ENCODE data around the gene CALD1. TPM values are rescaled to one million over a fixed set of nuclear protein-coding genes. Genes with fewer than 3 reads are reported as not detected.
A peak's percentile ranks its signal among the peaks of the same experiment; 100 is the strongest.

Gene CALD1
- total RNA-seq, 2 donors from 2014 or later: 57.0 to 72.6 TPM

GRCh38 chr7:134842886-134843430, 63.5 kb downstream of the CALD1 start:
- DNase-seq: no peak
- Histone ChIP-seq H3K27me3 (no peaks in the 10 kb centered on the region), H3K4me3 (no peak overlapping the region), H3K36me3 (replicated peaks in 1 of 2; ENCODE audit: insufficient read depth in 1 of 2, low read depth in 2 of 2) (no peaks in the 10 kb centered on the region), H3K4me1 (peaks cover 15% of the 10 kb centered on the region), H3K9me3 (no peaks in the 10 kb centered on the region), H3K27ac (no peak overlapping the region)
- no peak for TF ChIP-seq CTCF (IDR thresholded peaks at IDR 0.05)
- TF ChIP-seq POLR2A (IDR thresholded peaks at IDR 0.05): no peak
- WGBS, 2 donors: 71 to 83% methylated on average over 8 of the region's 8 CpGs
- intact Hi-C loops (cut with DNase I): no loop called here
- ATAC-seq: no peak

- Histone ChIP-seq H3K4me1 (peaks cover 15% of the 10 kb centered on the region), H3K27ac (peak overlapping the region in 1 of 4 donors; percentile 13), H3K9me3 (no peaks in the 10 kb centered on the region), H3K4me3 (no peak overlapping the region), H3K27me3 (no peaks in the 10 kb centered on the region), H3K36me3 (replicated peaks in 1 of 2; ENCODE audit: insufficient read depth in 1 of 2, low read depth in 2 of 2) (no peaks in the 10 kb centered on the region)
- no peak for DNase-seq
- ATAC-seq: peak; percentile 71
- intact Hi-C loops (cut with DNase I): no loop called here
- TF ChIP-seq POLR2A (IDR thresholded peaks at IDR 0.05) (no peak), CTCF (IDR thresholded peaks at IDR 0.05) (no peak)
Measured at GRCh38 chr7:134844200-134844599, 64.8 kb downstream of the CALD1 start.

GRCh38 chr7:134845461-134845860, 66.0 kb downstream of the CALD1 start:
- intact Hi-C loops (cut with DNase I): no loop called here
- peak in 2 of 4 donors; percentile 24 to 27 for DNase-seq
- H3K4me1 ChIP-seq: peaks cover 15% of the 10 kb centered on the region
- TF ChIP-seq CTCF (IDR thresholded peaks at IDR 0.05): peak in 6 of 7 experiments; percentile 13 to 48 (median 34)
- TF ChIP-seq POLR2A (IDR thresholded peaks at IDR 0.05): no peak
- WGBS, 2 donors: 65 to 68% methylated on average over 3 of the region's 3 CpGs
- ATAC-seq: peak; percentile 48
- no peaks in the 10 kb centered on the region for H3K27me3 ChIP-seq
- H3K9me3 ChIP-seq: no peaks in the 10 kb centered on the region
- no peaks in the 10 kb centered on the region for H3K36me3 ChIP-seq (replicated peaks in 1 of 2; ENCODE audit: insufficient read depth in 1 of 2, low read depth in 2 of 2)
- H3K4me3 ChIP-seq: no peak overlapping the region
- no peak overlapping the region for H3K27ac ChIP-seq

- intact Hi-C loops (cut with DNase I): no loop called here
- no peaks in the 10 kb centered on the region for H3K9me3 ChIP-seq
- no peak overlapping the region for H3K4me3 ChIP-seq
- 83 to 86% methylated on average over 7 of the region's 7 CpGs for WGBS, 2 donors
- no peak for TF ChIP-seq CTCF (IDR thresholded peaks at IDR 0.05)
- ATAC-seq: no peak
- no peaks in the 10 kb centered on the region for H3K36me3 ChIP-seq (replicated peaks in 1 of 2; ENCODE audit: insufficient read depth in 1 of 2, low read depth in 2 of 2)
- H3K4me1 ChIP-seq: peaks cover 15% of the 10 kb centered on the region
- DNase-seq: no peak
- no peaks in the 10 kb centered on the region for H3K27me3 ChIP-seq
- no peak overlapping the region for H3K27ac ChIP-seq
Measured at GRCh38 chr7:134847851-134848588, 68.6 kb downstream of the CALD1 start.

GRCh38 chr7:134850066-134850465, 70.6 kb downstream of the CALD1 start:
- H3K27ac ChIP-seq: no peak overlapping the region
- no peaks in the 10 kb centered on the region for H3K36me3 ChIP-seq (replicated peaks in 1 of 2; ENCODE audit: insufficient read depth in 1 of 2, low read depth in 2 of 2)
- no peak overlapping the region for H3K4me3 ChIP-seq
- ATAC-seq (no peak), DNase-seq (no peak)
- TF ChIP-seq CTCF (IDR thresholded peaks at IDR 0.05): no peak
- TF ChIP-seq POLR2A (IDR thresholded peaks at IDR 0.05): no peak
- WGBS, 2 donors: 58 to 61% methylated on average over 2 of the region's 2 CpGs
- intact Hi-C loops (cut with DNase I): no loop called here
- H3K9me3 ChIP-seq: no peaks in the 10 kb centered on the region
- H3K4me1 ChIP-seq: peaks cover 4% of the 10 kb centered on the region
- no peaks in the 10 kb centered on the region for H3K27me3 ChIP-seq

All from body of pancreas (tissue), 4 donors.